ENCODE results near the gene RNF144A. TPM values are rescaled to one million over a fixed set of nuclear protein-coding genes. Genes with fewer than 3 reads are reported as not detected.

The RNF144A gene
- total RNA-seq (8.3 and 10.1 TPM in 2 replicates), polyA plus RNA-seq (3.4 and 5.4 TPM in 2 replicates)

- H3K9me3 ChIP-seq (ENCODE audit: low read depth): no peaks in the 10 kb centered on the region
- no peaks in the 10 kb centered on the region for H3K9me2 ChIP-seq (replicated peaks; ENCODE audit: insufficient read depth)
- H4K20me1 ChIP-seq (ENCODE audit: insufficient read depth, poor library complexity, severe bottlenecking): no peaks in the 10 kb centered on the region
- H3K4me1 ChIP-seq (ENCODE audit: insufficient read depth): peaks cover 11% of the 10 kb centered on the region
- peak within 1 kb of the TSS; percentile 97 for H3K4me2 ChIP-seq
- no peak within 1 kb of the TSS for H3K27ac ChIP-seq
- WGBS (ENCODE audit: low lambda C conversion rate, missing lambda C conversion rate): 2% methylated on average over 66 of the region's 90 CpGs
- peak; percentile 87 for DNase-seq (ENCODE audit: low spot score)
- H3K4me3 ChIP-seq: peak within 1 kb of the TSS; percentile 91
- TF ChIP-seq EZH2 (IDR thresholded peaks at IDR 0.05; ENCODE audit: borderline replicate concordance) (no peak), CTCF (IDR thresholded peaks at IDR 0.05; ENCODE audit: poor library complexity) (peak; percentile 51), EZH2phosphoT487 (IDR thresholded peaks at IDR 0.05; ENCODE audit: low read depth, severe bottlenecking, unreplicated experiment) (no peak)
- peaks cover 17% of the 10 kb centered on the region for H3K79me2 ChIP-seq
- peak within 1 kb of the TSS; percentile 83 for H2AFZ ChIP-seq
- H3K27me3 ChIP-seq: no peaks in the 10 kb centered on the region
- H3K36me3 ChIP-seq (replicated peaks; ENCODE audit: insufficient read depth, low read depth): no peaks in the 10 kb centered on the region
Measured at GRCh38 chr2:6917071-6917760, at the start of gene RNF144A. Gene RNF144A (plus strand): TSS chr2:6917412. CDS start chr2:6996927, 79,515 bp downstream.

- TF ChIP-seq EZH2phosphoT487 (IDR thresholded peaks at IDR 0.05; ENCODE audit: low read depth, severe bottlenecking, unreplicated experiment) (no peak), EZH2 (IDR thresholded peaks at IDR 0.05; ENCODE audit: borderline replicate concordance) (no peak), CTCF (IDR thresholded peaks at IDR 0.05; ENCODE audit: poor library complexity) (no peak)
- Histone ChIP-seq H3K4me2 (no peak overlapping the region), H3K27ac (no peak overlapping the region), H3K27me3 (no peaks in the 10 kb centered on the region), H3K4me3 (no peak overlapping the region), H3K36me3 (replicated peaks; ENCODE audit: insufficient read depth, low read depth) (no peaks in the 10 kb centered on the region), H3K4me1 (ENCODE audit: insufficient read depth) (no peaks in the 10 kb centered on the region), H2AFZ (no peak overlapping the region), H3K79me2 (no peaks in the 10 kb centered on the region), H4K20me1 (ENCODE audit: insufficient read depth, poor library complexity, severe bottlenecking) (no peaks in the 10 kb centered on the region), H3K9me2 (replicated peaks; ENCODE audit: insufficient read depth) (no peaks in the 10 kb centered on the region), H3K9me3 (ENCODE audit: low read depth) (peaks cover 7% of the 10 kb centered on the region)
- 96% methylated on average over 2 of the region's 2 CpGs for WGBS (ENCODE audit: low lambda C conversion rate, missing lambda C conversion rate)
- no peak for DNase-seq (ENCODE audit: low spot score)
Measured at GRCh38 chr2:6872394-6872793, 44.8 kb upstream of the RNF144A start.

- H3K4me2 ChIP-seq: no peak overlapping the region
- TF ChIP-seq CTCF (IDR thresholded peaks at IDR 0.05; ENCODE audit: poor library complexity): no peak
- TF ChIP-seq EZH2 (IDR thresholded peaks at IDR 0.05; ENCODE audit: borderline replicate concordance): no peak
- no peak for TF ChIP-seq EZH2phosphoT487 (IDR thresholded peaks at IDR 0.05; ENCODE audit: low read depth, severe bottlenecking, unreplicated experiment)
- peaks cover 7% of the 10 kb centered on the region for H3K9me3 ChIP-seq (ENCODE audit: low read depth)
- H2AFZ ChIP-seq: no peak overlapping the region
- H3K27me3 ChIP-seq: no peaks in the 10 kb centered on the region
- no peaks in the 10 kb centered on the region for H3K79me2 ChIP-seq
- no peaks in the 10 kb centered on the region for H3K9me2 ChIP-seq (replicated peaks; ENCODE audit: insufficient read depth)
- no peak overlapping the region for H3K4me3 ChIP-seq
- H4K20me1 ChIP-seq (ENCODE audit: insufficient read depth, poor library complexity, severe bottlenecking): no peaks in the 10 kb centered on the region
- WGBS (ENCODE audit: low lambda C conversion rate, missing lambda C conversion rate): 97% methylated on average over 3 of the region's 3 CpGs
- DNase-seq (ENCODE audit: low spot score): no peak
- no peaks in the 10 kb centered on the region for H3K36me3 ChIP-seq (replicated peaks; ENCODE audit: insufficient read depth, low read depth)
- H3K27ac ChIP-seq: no peak overlapping the region
- no peaks in the 10 kb centered on the region for H3K4me1 ChIP-seq (ENCODE audit: insufficient read depth)
Measured at GRCh38 chr2:6874032-6874431, 43.2 kb upstream of the RNF144A start.
